NCI-H2029 (cell line): ENCODE measurements around the gene RAPSN.

Experiments
- DNase-seq: peaks from one replicate; lab custom pipeline; 2025; lab: John Stamatoyannopoulos, UW

Gene RAPSN

DNA sequence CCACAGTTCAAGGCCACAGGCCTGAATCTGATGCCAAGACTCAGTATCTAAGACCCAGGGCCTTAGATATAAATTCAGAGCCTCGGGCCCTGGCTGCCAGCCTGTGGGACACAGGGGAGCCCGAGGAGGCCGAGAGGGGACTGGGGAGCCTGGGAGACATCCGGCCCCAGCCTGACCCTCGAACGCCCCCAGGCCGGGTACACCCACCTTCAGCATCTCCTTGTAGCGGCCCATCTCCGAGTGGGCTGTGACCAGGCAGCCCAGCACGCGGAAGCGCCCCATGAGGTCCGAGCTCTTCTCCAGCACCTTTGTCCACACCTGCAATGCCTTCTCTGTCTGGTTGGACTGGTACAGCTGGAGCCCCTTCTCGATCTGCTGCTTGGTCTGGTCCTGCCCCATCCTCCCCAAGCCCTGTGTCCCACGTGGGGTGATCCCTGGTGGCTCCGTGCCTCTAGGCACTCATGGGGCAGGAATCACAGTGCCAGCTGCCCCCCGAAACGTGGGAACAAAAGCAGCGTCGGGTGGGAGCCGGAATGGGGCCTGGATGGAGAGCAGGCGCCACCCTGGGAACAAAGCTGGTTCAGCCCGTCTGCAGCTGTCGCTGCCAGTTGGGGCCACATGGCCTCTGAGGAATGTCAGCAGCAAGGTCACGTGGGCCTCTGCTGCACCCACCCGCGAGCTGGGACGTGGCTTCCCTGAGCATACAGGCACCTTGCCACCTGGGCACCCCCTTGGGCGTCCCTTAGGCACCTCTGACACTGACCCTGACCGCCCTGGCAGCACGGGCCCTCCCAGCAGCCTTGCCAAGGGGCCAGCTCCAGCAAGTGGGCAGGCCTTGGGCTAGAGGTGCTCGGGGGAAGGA, at the start of gene RAPSN:
Gene RAPSN, minus strand, starts transcription at position 571 of the 862 bp plus-strand sequence. Its CDS starts 172 bp downstream, at position 399.
- no peak for DNase-seq

DNA sequence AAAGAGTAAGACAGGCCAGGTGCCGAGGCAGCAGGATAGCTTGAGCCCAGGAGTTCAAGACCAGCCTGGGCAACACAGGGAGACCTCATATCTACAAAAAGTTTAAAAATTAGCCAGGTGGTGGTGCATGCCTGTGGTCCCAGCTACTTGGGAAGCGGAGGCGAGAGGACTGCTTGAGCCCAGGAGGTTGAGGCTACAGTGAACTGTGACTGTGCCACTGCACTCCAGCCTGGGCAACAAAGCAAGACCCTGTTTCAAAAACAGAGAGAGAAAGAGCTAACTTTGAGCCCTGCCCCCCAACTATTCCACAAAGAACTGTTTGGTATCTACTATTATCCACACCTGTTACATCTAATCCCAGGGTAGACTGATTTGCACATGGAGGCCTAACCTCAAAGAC, 49.2 kb upstream of the RAPSN start:
- no peak for DNase-seq

DNA sequence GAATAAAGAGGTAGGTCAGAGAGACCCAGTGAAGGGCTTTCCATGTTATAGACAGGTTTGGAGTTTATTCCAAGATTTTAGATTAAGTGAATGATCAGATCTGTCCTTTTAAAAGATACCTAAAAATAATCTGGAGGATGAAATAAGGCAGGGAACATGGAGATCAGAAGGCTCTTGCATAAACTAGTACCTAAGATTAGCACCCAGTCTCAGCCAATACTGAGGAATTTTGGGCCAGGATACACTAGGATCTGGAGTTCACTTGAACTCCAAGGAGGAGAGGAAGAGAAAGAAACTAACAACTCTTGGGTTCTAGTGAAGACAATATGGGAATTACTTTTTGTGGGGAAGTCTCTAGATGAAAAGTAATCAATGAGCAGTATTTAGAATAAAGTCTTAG, 47.9 kb upstream of the RAPSN start:
- DNase-seq, result no peak

DNA sequence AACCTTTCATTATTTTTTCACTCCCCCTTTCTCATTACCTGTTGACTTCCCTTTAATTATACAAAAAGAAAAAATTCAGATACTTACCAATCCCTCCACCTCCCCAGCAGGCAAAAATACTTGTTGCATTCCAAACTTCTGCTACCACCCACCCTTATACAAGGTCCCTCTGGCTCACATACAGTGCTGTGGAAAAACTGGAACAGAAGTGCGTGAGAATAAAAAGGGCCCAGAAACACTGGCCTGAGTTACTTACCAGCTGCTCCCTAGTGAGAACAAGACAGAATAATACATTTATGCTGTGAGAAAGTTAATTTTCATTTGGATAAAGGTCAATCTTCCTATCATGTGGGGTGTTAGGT, 46.9 kb upstream of the RAPSN start:
- DNase-seq, result no peak

DNA sequence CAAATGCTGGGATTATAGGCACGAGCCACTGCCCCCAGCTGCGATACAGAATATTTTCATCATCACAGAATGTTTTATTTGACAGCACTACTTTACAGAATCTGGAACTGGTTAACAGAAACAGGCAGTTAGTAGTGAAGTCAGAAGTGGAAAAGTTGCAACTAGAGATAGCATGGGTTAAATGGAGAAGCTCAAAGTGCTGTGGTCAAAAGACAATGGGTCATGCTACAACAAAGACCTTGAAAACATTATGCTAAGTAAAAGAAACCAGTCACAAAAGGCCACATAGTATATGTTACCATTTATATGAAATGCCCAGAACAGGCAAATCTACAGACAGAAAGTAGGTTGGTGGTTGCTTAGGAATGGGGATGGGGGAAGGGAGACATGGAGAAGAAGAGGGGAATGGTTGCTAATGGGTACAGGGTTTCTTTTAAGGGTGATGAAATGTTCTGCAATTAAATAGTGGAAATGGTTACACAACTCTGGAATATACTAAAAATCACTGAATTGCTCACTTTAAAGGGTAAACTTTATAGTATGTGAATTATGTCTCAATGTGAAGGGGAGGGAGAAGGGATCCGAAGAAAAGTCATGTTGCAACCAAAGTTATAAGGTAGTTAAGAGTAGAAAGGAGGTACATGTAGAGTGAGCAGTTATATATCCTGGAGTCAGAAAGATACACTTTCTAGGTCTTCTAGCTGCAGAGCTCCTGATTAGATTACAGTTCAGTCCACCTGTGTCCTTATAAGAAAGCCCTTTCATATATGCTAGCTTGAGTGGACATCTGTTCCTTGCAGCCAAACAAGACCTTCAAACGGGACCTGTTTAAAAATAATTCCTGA, 46.3 kb upstream of the RAPSN start:
- no peak for DNase-seq

GRCh38 chr11:47489395-47489755, 40.4 kb upstream of the RAPSN start:
- DNase-seq, result no peak

GRCh38 chr11:47488674-47489394, 39.9 kb upstream of the RAPSN start:
- DNase-seq, result no peak

DNA sequence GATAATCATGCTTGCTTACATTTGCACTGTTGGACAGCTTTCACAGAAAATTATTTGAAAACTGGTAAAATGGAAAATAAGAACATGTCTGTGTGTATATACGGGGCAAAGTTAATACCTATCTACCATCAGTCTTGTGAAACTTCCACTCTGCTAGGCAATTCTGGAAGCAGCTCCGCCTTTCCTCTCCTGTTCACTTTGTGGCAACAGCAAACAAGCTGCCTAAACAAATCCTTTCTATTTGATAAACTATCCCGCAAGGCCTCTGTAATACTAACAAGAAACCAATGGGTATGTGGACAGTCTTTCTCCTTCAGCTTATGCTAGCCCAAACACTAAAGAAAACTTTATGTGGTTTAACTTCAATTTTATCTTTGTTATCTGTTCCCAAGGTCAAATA, 39.2 kb upstream of the RAPSN start:
- no peak for DNase-seq

- no peak for DNase-seq
These were observed 38.5 kb upstream of the RAPSN start for GRCh38 chr11:47487421-47487820.

- peak; percentile 57 for DNase-seq
These were observed 36.2 kb upstream of the RAPSN start for GRCh38 chr11:47485107-47485506.

- DNase-seq, result no peak
These were observed 34.5 kb upstream of the RAPSN start for GRCh38 chr11:47483457-47483856.

DNA sequence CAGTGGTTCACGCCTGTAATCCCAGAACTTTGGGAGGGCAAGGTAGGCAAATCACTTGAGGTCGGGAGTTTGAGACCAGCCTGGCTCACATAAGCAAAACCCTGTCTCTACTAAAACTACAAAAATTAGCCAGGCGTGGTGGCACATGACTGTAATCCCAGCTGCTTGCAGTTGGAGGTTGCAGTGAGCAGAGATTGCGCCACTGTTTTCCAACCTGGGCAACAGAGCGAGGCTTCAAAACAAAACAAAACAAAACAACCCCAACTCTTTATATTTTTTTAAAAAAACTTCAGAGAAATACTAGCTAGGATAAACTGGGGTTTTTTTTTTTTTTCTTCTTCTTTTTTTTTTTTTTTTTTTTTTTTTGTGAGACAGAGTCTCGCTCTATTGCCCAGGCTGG, 31.8 kb upstream of the RAPSN start:
- DNase-seq, result no peak

- DNase-seq, result no peak
These were observed 29.9 kb upstream of the RAPSN start for GRCh38 chr11:47478651-47479329.

- no peak for DNase-seq
These were observed 28.8 kb upstream of the RAPSN start for GRCh38 chr11:47477753-47478152.

DNA sequence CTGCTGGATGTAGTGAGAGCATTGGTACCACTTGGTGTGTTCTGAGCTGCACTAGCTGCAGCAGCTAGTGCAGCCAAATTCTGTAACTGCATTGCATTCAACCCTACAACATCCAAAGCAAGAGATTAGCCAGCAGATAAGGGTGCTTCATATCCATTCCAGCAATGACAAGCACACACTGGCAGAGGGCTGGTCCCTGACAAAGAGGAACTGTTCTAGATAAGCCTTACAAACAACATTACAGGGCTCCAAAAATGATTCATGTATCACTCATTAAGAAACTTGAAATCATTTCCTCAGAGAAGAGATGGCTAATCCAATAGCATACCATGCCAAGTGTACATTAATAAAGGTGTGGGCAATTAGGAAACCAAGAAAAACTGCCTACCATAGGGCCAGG, 28.4 kb upstream of the RAPSN start:
- no peak for DNase-seq

- no peak for DNase-seq
These were observed 21.7 kb upstream of the RAPSN start for GRCh38 chr11:47470671-47471070.

DNA sequence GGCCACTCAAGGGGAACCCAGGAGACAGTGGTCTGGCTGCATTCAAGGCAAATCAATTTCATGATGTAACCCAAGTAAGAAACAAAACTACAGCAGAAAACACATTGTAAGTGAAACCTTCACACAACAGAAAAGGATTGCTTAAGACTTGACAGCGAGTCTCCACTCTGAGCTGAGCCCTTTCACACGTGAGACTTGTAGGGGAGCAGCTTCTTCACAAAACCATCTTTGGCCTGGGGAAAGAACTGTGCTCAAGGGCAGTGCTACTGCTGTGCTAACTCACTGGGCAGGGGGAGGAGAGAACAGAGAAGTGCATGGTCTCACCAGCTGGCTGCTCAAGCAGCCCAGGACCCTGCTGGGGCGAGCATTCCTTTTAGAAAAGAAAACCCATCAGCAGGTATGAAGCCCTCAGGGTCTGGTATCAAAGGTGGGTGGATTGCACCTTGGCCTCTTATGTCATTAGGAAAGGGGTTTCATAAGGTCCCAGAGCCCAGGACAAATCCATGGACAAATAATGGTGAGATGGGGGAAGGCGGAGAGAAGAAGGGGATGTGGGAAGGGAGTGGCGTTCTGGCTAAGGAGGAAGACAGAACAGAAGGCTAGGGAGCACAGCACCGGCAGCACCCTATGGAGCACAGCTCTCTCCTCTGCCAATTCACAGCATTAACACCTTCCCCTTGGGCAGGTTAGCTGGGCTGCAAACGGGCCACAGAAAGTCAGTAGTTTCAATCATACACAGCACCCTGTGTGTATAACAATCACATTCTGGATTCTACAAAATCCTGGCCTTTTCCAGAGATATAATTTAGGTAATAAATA, 20.6 kb upstream of the RAPSN start:
- no peak for DNase-seq

- no peak for DNase-seq
These were observed 19.8 kb upstream of the RAPSN start for GRCh38 chr11:47468598-47469214.

DNA sequence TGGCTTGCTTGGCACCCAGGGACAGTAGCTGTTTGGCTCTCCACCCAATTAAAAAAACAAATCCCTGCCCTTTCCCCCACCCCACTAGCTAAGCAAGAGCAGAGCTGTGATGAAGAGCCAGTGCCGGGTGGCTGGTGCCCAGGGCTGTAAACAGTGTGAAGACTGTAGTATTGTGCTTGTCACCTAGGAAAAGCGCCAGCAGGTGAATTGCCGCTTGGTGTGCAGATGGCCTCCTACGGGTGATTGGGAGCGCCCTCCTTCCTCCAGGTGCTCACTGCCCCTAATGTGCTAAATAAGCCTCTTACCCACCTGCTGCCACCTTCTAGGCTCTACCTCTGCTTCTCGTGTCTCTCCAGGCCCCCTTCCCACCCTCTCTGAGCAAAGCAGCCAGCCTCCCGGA, 18.4 kb upstream of the RAPSN start:
- DNase-seq, result peak; percentile 87

- peak; percentile 73 for DNase-seq
These were observed 17.8 kb upstream of the RAPSN start for GRCh38 chr11:47466701-47467250.
